GM18498 (cell line): ENCODE data around the gene TFF3.

ENCODE experiments used
- ATAC-seq: cut with Tn5 transposase; IDR thresholded peaks from one replicate; pipeline ENCODE4 v1.9.1; 2021; ENCODE audit warnings: mild to moderate bottlenecking, moderate library complexity; ENCODE audit not compliant: unreplicated experiment

Gene TFF3

DNA sequence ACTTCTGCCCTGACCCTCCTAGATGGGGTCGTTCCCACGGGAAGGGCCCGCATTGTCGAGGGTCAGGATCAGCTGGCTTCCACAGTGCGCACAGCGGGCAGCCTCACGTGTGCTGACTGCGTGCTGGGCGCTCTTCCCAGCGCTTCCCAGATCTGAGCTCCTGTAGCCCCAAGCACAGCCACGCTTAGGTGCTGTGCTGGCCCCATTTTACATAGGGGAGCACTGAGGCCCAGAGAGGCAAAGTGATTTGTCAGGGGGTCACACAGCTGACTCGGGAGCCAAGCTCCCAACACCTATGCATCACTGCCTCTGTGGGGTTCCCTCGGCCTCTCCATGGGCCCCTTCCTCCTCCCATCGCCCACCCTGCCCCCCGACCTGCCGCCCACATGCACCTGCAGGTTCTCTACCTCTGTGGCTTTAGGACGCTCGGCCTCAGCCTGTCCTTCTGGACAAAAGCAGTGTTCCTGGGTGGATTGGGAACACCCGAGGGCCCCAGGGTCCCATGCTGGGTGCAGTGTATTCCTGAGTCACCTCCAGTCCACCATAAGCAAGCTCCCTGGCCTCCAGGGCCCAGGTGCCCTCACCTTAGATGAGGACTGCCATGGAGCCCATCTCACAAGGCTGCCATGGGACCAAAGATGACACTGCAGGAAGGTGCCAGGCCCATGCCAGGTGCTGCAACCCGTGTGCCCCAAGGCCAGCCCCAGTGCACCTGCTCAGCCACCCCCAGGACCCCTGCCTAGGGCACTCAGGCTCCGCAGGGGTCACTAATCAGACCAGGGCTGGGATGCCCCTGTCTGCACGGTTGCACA, 23.3 kb downstream of the TFF3 start:
- ATAC-seq: no peak

DNA sequence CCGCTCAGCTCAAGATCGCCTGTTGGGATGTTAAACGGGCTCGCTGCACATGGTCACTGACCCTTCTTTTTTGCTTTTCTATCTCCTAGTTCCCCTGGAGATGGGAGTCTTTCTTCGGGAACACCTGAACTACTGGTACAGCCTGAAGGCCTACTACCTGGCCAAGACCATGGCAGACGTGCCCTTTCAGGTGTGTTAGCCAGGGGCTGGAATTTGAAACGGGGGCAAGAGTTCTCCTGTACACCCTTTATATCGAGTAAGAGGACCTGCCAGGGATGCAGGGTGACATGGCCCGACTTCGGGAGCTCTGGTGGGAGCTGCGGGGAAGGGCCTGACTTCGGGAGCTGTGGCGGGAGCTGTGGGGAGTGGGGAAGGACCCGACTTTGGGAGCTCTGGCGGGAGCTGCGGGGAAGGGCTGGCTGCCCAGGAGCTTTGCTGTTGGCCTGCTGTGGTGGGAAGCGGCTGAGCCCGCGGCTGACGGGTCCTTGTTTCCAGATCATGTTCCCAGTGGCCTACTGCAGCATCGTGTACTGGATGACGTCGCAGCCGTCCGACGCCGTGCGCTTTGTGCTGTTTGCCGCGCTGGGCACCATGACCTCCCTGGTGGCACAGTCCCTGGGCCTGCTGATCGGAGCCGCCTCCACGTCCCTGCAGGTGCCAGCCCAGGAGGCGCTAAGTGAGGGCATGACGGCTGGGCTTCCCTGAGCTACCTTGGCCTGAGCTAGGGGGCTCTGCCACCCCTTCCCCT, 24.0 kb downstream of the TFF3 start:
- no peak for ATAC-seq

DNA sequence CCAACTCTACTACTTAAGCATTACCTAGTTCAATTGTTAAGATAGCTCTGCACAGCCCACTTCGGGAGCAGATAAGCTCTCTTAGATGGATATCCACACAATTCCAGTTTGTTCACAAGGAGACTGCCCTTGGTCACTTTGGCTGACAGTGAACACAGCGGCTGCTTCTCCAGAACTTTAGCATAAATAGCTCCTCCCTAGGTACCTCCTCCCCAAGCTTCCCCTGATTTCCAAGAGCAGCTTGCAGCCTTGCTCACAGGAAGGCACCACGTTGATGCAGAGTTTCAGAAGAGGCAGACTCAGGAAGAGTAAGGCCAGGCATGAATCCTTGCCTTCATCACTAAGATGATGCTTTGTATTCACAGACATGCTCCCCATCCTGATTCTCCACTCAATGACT, 24.7 kb downstream of the TFF3 start:
- ATAC-seq: no peak

DNA sequence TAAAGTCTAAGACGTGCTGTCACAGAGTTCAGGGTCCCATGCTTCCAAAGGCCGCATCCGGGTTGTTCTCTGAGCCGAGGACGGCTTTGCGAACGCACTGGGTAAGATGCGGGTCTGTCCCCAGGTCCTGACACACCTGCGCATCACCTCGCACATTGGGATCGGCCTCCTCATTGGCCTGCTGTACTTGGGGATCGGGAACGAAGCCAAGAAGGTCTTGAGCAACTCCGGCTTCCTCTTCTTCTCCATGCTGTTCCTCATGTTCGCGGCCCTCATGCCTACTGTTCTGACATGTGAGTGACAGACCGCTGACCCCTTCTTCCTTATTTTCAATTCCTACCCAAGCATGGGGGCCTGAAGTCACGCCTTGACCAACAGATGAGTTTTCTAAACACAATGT, 25.3 kb downstream of the TFF3 start:
- no peak for ATAC-seq

DNA sequence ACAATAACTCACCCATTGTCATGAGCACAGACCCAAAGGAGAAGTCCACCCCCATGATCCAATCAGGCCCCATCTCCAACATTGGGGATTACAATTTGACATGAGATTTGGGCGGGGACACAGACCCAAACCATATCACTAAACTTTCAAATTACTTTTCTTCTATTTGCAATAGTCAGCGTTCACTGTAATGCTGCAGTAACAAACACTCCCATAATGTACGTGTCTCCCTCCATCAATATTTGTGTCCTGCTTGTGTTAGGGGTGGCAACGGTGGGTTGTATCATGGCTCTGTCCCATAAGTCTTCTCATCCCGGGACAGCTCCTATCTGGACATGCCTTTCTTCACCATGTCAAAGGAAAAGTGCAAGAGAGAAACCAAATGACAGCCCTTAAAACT, 26.2 kb downstream of the TFF3 start:
- no peak for ATAC-seq

DNA sequence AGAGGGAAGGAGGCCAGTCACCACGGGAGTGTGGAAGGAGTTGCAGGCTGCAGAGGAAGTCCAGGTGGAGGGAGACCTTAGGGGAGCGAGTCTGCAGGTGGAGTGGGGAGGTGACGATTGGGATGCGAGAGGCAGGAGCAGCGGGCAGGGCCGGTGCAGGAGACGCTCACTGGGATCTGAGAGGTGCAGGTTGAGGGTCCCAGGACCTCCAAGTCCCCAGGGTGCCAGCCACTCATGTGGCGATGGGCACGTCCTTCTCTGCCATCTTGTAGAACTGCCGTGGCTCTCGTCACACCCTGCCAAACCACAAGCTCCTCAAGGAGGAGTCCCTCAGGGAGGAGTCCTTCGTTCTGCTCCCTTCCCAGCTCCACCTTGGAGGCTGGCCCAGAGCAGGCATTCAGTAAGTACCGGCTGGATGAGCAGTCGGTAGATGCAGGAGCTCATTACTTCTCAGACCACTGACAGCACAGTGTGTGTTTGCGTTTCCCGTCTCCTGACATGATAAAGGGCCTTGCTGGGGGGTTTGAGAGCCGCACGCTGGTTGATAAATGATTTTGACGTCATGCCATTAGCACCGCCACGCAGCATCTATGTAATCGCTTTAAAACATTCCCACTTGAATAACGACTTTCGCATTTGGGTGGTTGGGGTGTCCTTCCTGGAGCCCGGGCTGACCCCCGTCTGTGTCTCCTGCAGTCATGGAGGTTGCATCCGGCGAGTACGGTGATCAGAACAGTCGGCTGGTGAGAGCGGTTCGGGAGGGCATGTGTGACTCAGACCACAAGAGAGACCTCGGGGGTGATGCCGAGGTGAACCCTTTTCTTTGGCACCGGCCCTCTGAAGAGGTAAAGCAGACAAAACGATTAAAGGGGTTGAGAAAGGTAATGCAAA, 27.8 kb downstream of the TFF3 start:
- ATAC-seq: no peak

DNA sequence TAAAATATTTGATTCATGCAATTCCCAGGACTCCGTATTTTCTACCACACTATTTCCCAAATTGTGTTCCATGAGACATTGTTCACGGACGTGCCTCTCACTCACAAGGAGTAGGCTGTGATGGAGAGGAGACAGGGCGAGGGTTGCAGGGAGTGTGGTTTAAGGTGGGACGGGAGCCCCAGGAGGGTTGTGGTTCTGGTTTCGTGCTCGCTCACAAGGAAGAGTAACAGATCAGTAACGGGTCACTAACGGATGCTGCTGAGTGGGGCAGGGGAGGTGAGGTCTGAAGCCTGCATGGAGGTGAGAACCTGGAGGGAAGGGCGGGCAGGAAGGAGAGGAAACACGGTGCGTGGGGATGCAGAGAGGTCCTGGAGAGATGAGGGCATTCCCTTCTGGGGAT, 28.8 kb downstream of the TFF3 start:
- no peak for ATAC-seq

DNA sequence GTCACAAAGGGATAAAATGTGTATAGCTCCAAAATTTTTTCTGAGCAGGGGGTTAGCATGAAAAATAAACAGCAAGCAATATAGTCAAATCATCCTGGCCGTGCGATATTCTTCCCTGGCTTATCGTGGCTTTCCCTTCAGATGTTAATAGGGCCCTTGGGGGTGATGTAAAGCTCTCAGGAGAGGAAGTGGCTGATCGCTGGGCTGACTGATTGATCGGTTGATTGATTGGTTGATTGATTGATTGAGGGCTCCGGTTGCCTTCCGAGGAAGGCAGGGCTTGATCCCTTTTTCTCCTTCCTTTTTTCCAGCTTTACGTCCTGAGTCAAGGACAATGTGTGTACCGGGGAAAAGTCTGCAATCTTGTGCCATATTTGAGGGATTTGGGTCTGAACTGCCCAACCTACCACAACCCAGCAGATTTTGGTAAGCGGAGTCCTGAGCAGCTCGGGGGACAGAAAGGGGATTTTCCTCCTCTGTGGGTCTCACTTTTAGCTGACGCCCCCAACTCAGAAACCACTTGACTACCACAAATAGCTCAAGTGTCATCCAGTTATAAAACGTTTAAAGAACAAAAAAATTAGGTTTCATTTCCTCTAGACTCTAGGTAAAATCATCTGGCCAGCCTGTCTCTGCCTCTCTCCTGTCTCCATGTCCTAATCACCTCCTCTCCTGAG, 29.5 kb downstream of the TFF3 start:
- no peak for ATAC-seq

DNA sequence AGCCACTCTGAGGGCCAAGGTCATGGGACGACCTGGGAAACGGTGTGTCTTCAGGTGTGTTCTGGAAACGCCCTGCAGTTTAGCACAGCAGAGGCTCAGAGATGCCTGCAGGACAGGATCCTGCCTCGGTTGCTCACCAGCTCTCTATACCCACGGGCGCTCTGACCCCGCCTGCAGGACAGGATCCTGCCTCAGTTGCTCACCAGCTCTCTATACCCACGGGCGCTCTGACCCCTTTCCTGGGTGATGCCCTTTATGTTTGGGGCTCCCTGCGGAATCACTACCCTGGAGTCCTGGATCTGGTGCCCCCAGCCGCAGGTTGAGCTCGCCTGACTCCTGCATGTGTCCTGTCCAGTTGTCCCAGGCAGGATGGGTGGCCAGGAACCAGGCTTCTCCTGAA, 32.5 kb downstream of the TFF3 start:
- ATAC-seq: no peak

DNA sequence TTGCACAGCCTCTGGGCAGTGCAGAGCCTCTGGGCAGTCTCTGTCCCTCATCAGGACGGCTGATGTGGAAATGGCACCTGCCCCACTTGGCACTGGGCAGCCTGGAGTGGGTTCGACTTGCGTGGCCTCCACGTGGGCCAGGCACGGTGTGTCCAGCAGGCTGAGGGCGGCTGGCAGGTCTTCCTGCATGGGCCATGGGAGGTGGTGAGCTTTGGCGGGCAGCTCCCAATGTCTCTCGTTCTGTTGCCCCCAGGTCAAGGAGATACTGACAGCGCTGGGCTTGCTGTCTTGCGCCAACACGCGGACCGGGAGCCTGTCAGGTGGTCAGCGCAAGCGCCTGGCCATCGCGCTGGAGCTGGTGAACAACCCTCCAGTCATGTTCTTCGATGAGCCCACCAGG, 33.2 kb downstream of the TFF3 start:
- no peak for ATAC-seq

DNA sequence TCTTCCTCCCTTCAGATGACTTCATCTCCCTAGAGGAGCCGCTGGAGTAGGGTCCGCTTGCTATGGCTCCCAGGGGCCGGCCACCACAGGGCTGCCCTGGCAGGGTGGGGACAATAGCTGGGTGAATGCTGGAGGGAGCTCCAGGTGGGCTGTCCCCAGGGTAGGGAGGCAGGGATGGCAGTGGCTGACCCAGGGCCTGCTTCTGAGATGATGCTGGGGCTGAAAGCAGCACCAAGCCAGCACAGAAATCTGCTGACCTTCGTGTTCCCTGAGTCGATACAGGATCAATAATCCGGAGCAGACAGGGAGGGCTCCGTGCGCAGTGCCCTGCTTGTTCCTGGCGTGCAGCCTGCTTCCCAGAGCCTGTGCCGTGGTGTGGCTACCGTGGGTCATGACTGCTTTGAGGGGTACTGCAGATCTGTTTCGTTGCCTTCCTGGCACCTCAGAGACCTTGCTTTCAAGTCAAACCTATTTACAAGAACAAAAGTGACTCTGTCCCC, 34.0 kb downstream of the TFF3 start:
- ATAC-seq: no peak

DNA sequence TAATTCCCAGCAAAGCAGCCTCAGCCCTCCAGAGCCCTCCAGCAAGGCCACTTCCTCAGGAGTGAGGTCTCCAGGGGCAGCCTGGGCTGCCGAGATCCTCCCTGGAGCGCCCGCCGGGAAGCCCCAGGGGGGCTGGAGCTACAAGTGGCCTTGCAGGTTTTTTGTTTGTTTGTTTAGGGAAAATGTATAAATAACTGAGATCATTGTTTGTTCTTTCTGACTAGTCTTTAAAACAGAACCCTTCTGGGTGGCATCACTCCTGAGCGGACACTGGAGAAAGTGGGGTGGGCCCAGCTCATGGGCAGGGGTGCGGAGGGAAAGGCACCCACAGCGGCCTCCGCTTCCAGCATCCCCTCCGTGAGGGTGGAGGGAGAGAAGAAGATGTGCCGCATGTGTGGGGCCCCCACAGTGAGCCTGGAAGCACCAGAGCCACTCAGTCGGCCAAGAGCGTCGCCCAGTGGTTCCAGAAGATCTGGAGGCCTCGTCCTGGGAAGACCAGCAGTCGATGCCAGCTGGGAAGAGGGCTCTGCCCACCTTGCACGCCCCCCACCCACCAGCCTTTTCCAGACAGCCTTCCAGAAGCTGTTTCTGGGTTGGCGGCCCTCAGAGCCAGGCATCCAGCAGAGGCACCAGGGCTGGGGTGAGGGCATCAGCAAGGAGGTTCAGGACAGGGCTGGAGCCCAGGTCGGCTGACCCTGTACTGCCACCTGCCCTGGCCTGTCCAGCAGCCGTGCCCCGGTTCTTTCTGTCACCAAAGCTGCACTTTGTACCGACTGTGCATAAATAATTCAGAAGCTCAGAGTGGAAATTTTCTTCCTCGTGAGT, 34.6 kb downstream of the TFF3 start:
- ATAC-seq: no peak

DNA sequence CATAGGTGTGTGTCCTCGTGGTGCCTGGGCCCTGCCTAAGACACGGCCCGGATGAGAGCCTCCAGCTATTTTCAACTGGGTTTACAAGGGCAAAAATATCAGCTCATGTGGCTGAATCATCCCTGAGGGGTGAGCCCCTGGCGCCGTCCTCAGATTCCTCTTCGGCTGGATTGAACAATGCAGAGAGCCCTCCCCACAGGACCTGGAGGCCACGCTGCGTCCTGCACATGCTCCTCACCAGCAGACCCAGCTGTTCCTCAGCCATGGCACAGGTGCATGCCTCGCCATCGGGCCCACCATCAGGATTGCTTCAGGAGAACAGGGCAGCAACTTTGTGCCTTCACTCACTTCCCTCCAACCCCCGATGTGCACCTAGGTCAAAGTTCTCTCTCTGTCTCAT, 35.3 kb downstream of the TFF3 start:
- ATAC-seq: no peak

DNA sequence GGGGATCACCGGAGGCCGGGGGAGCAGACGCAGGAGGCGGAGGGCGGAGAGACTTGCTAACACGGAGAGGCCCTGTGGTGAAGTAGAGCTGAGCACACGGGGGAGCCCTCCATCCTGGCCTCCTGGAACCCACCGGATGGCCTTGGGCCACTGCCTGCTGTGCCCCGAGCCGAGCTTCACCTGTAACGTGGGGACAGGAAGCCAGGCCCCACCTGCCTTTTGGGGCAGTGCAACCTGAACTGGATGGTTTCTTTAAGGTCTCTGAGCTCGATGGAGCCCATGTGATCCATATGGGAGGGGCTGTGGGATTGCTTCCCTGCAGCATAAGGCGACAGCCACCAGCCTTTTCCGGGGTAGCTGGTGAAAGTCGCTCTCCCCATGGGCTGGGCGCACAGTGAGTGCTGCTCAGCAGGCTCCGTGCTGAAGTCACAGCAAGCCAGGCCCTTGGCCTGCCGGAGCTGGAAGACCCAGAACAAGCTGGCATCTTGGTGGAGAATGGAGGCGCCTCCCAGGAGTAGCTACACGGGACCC, 35.8 kb downstream of the TFF3 start:
- ATAC-seq: no peak

DNA sequence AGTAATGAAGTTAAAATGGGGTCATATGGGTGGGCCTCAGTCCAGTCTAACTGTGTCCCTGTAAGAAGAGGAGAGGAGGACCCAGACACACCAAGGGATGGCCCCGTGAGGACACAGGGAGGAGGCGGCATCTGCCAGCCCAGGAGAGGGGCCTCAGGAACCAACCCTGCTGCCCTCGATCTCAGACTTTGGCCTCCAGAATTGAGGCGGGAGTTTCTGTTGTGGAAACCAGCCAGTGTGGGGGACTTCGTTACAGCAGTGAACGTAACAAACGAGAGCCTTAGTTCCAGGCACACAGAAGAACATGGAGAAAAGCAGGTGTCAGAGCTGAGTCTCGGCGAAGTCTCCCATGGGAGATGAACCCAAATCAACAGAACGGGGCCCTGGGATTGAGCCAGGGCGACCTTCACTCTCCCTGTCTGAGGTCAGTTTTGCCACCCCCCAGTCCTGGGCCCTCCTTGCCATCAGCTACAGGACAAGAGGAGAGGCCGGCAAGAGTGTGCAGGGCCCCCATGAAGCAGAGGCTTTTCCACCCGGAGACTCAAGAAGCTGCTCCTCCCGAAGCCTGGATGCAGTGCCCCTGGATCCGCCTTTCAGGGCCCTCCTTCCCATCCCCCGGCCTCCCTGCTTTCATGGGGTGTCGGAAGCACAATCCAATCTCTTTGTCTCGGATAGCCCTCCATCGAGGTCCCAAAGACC, 36.6 kb downstream of the TFF3 start:
- no peak for ATAC-seq

DNA sequence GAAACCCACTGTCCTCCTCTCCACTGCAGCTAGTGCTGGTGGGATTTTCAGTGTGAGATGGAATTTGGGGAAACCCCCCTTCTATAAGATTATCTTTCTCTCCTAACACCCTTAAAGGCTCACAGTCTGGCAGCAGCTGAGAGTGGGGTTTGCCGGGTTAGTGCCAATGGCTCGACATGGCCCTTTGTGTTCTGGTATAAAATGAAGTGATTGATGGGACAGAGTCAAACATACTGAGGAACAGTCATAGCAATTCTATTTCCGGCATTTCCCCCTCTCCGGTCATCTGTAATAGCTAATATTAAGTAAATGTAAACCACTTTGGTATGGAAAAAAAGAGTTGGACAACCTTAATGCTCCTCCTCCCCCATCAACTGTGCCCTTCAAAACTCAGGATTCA, 37.6 kb downstream of the TFF3 start:
- ATAC-seq: no peak

DNA sequence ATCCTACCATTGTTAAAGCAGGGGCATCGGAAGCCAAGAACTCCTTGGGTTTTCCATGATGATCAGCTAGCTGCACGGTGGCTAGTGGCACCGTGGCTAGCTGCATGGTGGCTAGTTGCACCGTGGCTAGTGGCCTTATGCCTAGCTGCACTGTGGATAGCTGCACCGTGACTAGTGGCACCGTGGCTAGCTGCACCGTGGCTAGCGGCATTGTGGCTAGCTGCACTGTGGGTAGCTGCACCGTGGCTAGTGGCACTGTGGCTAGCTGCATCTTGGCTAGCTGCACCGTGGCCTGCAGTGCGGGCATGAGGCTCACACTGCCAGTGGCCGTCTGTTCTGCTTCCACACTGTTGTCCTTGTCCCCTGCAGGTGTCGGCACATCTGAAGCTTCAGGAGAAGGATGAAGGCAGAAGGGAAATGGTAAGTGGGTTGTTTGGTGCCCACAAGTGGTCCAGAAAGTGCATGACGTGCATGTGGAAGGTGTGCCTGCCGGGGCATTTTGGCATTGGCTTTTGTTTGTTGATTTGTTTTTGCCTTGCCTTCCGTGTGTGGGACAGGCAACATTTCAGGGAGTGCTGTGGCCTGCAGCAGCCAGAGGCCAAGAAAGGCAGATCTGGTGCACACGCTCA, 38.6 kb downstream of the TFF3 start:
- ATAC-seq: no peak

DNA sequence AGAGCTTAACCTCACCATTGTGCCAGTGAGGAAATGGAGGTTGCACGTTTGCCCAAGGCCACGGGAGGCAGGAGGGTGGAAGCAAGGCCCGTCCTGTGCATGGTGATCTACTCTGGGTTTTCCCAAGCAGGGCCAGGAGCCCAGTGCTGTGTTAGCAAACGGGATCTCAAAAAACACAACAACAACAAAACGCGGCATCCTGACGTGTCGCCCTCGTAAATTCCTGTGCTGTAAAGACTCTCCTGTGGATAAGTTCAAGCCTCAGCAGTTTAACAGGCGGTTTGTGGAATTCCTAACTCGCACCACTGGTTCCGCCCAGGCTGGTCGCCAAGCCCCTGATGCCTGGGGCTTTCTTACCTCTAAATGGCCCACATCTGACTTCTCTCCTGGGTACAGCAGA, 39.1 kb downstream of the TFF3 start:
- ATAC-seq: no peak
